ENCODE data around the gene HERC3. TPM values are rescaled to one million over a fixed set of nuclear protein-coding genes. Genes with fewer than 3 reads are reported as not detected.

The HERC3 gene
- total RNA-seq, 4 donors from 2014 or later: 29.8 to 48.9 (median 42.4) TPM

- no peak for TF ChIP-seq CTCF (IDR thresholded peaks at IDR 0.05; ENCODE audit: low read depth)
Observed at GRCh38 chr4:88582493-88582892, 9.8 kb upstream of the HERC3 start.

GRCh38 chr4:88583631-88584470 lies 8.4 kb upstream of the HERC3 start:
- TF ChIP-seq CTCF (IDR thresholded peaks at IDR 0.05; ENCODE audit: low read depth): no peak

- TF ChIP-seq CTCF (IDR thresholded peaks at IDR 0.05; ENCODE audit: low read depth): no peak
Observed at GRCh38 chr4:88584471-88584900, 7.8 kb upstream of the HERC3 start.

- no peak for TF ChIP-seq CTCF (IDR thresholded peaks at IDR 0.05; ENCODE audit: low read depth)
Observed at GRCh38 chr4:88585917-88586316, 6.4 kb upstream of the HERC3 start.

- TF ChIP-seq CTCF (IDR thresholded peaks at IDR 0.05; ENCODE audit: low read depth): no peak
Observed at GRCh38 chr4:88587306-88587705, 5.0 kb upstream of the HERC3 start.

- TF ChIP-seq CTCF (IDR thresholded peaks at IDR 0.05; ENCODE audit: low read depth): no peak
Observed at GRCh38 chr4:88592600-88593448, 544 bp downstream of the HERC3 start.

Data from subcutaneous adipose tissue (tissue), 4 donors.